K562 (cell line): ENCODE results near the gene PPA1. TPM values are rescaled to one million over a fixed set of nuclear protein-coding genes. Genes with fewer than 3 reads are reported as not detected.

Experiments
- MECOM ChIP-seq: fragments of 250-450 bp; sonication (Bioruptor Pico); IDR thresholded peaks from 2 replicates; pipeline ENCODE4 v1.8.0; 2022; ENCODE audit warnings: inconsistent platforms
- ZNF551 ChIP-seq: fragments of 250-450 bp; sonication (Bioruptor Pico); IDR thresholded peaks from 2 replicates; pipeline ENCODE4 v1.5.0; 2021; ENCODE audit warnings: mild to moderate bottlenecking, moderate library complexity
- polyA plus RNA-seq, 8 experiments: library from polyadenylated mRNA; depleted of rRNA in 4 of 8; stranded (reverse) in 5 of 8; unstranded in 3 of 8; fragments of >200 nt; fragmentation: Nextera tagmentation in 2 of 8; fragmentation: Illumina TruSeq in 1 of 8; extraction: Ambion mirVana in 2 of 8; extraction: Trizol in 1 of 8; gene quantifications; 2 replicates each; pipeline versions ENCODE4 v1.2.1 to v1.2.3, GENCODE V29; 2011 to 2014; ENCODE audit warnings: inconsistent platforms in 1 of 8, missing spikeins in 1 of 8
- total RNA-seq, 7 experiments: library from RNA; depleted of rRNA in 6 of 7; stranded (reverse); fragments of >200 nt in 6 of 7; fragmentation: Illumina TruSeq in 2 of 7; extraction: Trizol in 2 of 7; gene quantifications; 2 replicates each; pipeline versions ENCODE4 v1.2.1 to v1.2.3, GENCODE V29; 2011 to 2021; ENCODE audit warnings: low replicate concordance in 1 of 7
- TF ChIP-seq, protein P1 (sequence below): fragments of 450-650 bp; IDR thresholded peaks from 2 replicates; pipeline ENCODE4 v1.6.1; 2016; ENCODE audit warnings: mild to moderate bottlenecking, moderate library complexity

Gene PPA1
- total and polyA plus RNA-seq, 9 of the 15 experiments (the other 6 are each of a cell fraction or from before 2014, with no cell fraction given) = 301 to 635 (median 471) TPM

DNA sequence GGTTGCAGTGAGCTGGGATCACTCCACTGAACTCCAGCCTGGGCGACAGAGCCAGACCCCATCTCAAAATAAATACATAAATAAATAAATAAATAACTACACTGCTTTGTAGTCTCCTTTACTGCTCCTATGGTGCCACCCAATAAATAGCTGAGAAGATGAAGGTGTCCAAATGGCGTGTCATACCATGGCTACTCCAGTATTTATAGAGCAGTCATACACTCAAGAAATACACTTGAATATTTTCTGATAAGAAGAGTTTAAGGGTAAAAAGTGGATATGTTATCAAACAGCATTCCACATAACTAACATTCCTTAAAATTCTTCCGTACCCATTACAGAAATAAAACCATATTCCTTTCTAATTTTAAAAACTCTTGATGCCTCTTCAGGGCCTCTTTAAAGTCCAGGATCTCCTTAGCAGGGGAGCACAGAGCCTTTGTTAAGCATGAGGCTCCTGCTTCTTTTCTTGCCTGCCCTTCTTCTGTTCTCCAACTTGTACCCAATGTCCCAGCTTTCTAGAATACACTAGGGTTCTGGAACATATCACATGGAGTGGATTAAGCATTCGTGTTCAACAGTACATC lies 55.0 kb downstream of the PPA1 start (continued):
- TF ChIP-seq, protein P1, sequence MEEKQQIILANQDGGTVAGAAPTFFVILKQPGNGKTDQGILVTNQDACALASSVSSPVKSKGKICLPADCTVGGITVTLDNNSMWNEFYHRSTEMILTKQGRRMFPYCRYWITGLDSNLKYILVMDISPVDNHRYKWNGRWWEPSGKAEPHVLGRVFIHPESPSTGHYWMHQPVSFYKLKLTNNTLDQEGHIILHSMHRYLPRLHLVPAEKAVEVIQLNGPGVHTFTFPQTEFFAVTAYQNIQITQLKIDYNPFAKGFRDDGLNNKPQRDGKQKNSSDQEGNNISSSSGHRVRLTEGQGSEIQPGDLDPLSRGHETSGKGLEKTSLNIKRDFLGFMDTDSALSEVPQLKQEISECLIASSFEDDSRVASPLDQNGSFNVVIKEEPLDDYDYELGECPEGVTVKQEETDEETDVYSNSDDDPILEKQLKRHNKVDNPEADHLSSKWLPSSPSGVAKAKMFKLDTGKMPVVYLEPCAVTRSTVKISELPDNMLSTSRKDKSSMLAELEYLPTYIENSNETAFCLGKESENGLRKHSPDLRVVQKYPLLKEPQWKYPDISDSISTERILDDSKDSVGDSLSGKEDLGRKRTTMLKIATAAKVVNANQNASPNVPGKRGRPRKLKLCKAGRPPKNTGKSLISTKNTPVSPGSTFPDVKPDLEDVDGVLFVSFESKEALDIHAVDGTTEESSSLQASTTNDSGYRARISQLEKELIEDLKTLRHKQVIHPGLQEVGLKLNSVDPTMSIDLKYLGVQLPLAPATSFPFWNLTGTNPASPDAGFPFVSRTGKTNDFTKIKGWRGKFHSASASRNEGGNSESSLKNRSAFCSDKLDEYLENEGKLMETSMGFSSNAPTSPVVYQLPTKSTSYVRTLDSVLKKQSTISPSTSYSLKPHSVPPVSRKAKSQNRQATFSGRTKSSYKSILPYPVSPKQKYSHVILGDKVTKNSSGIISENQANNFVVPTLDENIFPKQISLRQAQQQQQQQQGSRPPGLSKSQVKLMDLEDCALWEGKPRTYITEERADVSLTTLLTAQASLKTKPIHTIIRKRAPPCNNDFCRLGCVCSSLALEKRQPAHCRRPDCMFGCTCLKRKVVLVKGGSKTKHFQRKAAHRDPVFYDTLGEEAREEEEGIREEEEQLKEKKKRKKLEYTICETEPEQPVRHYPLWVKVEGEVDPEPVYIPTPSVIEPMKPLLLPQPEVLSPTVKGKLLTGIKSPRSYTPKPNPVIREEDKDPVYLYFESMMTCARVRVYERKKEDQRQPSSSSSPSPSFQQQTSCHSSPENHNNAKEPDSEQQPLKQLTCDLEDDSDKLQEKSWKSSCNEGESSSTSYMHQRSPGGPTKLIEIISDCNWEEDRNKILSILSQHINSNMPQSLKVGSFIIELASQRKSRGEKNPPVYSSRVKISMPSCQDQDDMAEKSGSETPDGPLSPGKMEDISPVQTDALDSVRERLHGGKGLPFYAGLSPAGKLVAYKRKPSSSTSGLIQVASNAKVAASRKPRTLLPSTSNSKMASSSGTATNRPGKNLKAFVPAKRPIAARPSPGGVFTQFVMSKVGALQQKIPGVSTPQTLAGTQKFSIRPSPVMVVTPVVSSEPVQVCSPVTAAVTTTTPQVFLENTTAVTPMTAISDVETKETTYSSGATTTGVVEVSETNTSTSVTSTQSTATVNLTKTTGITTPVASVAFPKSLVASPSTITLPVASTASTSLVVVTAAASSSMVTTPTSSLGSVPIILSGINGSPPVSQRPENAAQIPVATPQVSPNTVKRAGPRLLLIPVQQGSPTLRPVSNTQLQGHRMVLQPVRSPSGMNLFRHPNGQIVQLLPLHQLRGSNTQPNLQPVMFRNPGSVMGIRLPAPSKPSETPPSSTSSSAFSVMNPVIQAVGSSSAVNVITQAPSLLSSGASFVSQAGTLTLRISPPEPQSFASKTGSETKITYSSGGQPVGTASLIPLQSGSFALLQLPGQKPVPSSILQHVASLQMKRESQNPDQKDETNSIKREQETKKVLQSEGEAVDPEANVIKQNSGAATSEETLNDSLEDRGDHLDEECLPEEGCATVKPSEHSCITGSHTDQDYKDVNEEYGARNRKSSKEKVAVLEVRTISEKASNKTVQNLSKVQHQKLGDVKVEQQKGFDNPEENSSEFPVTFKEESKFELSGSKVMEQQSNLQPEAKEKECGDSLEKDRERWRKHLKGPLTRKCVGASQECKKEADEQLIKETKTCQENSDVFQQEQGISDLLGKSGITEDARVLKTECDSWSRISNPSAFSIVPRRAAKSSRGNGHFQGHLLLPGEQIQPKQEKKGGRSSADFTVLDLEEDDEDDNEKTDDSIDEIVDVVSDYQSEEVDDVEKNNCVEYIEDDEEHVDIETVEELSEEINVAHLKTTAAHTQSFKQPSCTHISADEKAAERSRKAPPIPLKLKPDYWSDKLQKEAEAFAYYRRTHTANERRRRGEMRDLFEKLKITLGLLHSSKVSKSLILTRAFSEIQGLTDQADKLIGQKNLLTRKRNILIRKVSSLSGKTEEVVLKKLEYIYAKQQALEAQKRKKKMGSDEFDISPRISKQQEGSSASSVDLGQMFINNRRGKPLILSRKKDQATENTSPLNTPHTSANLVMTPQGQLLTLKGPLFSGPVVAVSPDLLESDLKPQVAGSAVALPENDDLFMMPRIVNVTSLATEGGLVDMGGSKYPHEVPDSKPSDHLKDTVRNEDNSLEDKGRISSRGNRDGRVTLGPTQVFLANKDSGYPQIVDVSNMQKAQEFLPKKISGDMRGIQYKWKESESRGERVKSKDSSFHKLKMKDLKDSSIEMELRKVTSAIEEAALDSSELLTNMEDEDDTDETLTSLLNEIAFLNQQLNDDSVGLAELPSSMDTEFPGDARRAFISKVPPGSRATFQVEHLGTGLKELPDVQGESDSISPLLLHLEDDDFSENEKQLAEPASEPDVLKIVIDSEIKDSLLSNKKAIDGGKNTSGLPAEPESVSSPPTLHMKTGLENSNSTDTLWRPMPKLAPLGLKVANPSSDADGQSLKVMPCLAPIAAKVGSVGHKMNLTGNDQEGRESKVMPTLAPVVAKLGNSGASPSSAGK = no peak
- no peak for TF ChIP-seq MECOM (CRISPR knock-in tag)
- no peak for TF ChIP-seq ZNF551
